ENCODE data around the gene ODF2. TPM values are rescaled to one million over a fixed set of nuclear protein-coding genes. Genes with fewer than 3 reads are reported as not detected.

The ODF2 gene
- total RNA-seq, 1 donor from 2014 or later = 17.6 TPM

GRCh38 chr9:128470560-128470959 lies 14.8 kb downstream of the ODF2 start:
- Histone ChIP-seq H3K36me3 (ENCODE audit: control insufficient read depth, insufficient read depth, low read length) (peaks cover 4% of the 10 kb centered on the region), H3K27me3 (ENCODE audit: control insufficient read depth, insufficient read depth, low read length) (no peaks in the 10 kb centered on the region), H3K4me3 (ENCODE audit: low read depth, low read length) (no peak overlapping the region)
- FAIRE-seq (no peak), DNase-seq (ENCODE audit: low read depth) (no peak)
- no peak for TF ChIP-seq CTCF (IDR thresholded peaks at IDR 0.05; ENCODE audit: insufficient read depth, low read length, severe bottlenecking)

- DNase-seq (ENCODE audit: low read depth) = no peak
- H3K27me3 ChIP-seq (ENCODE audit: control insufficient read depth, insufficient read depth, low read length) = no peaks in the 10 kb centered on the region
- H3K4me3 ChIP-seq (ENCODE audit: low read depth, low read length) = no peak overlapping the region
- no peak for TF ChIP-seq CTCF (IDR thresholded peaks at IDR 0.05; ENCODE audit: insufficient read depth, low read length, severe bottlenecking)
- peaks cover 4% of the 10 kb centered on the region for H3K36me3 ChIP-seq (ENCODE audit: control insufficient read depth, insufficient read depth, low read length)
- FAIRE-seq = no peak
These were observed 17.3 kb downstream of the ODF2 start for GRCh38 chr9:128473104-128473503.

GRCh38 chr9:128475867-128476266 lies 20.1 kb downstream of the ODF2 start:
- no peaks in the 10 kb centered on the region for H3K27me3 ChIP-seq (ENCODE audit: control insufficient read depth, insufficient read depth, low read length)
- no peak for DNase-seq (ENCODE audit: low read depth)
- no peak for FAIRE-seq
- no peak overlapping the region for H3K4me3 ChIP-seq (ENCODE audit: low read depth, low read length)
- no peak for TF ChIP-seq CTCF (IDR thresholded peaks at IDR 0.05; ENCODE audit: insufficient read depth, low read length, severe bottlenecking)
- peaks cover 1% of the 10 kb centered on the region for H3K36me3 ChIP-seq (ENCODE audit: control insufficient read depth, insufficient read depth, low read length)

GRCh38 chr9:128479262-128479661 lies 23.5 kb downstream of the ODF2 start:
- DNase-seq (ENCODE audit: low read depth) (no peak), FAIRE-seq (no peak)
- Histone ChIP-seq H3K36me3 (ENCODE audit: control insufficient read depth, insufficient read depth, low read length) (peaks cover 10% of the 10 kb centered on the region), H3K27me3 (ENCODE audit: control insufficient read depth, insufficient read depth, low read length) (no peaks in the 10 kb centered on the region), H3K4me3 (ENCODE audit: low read depth, low read length) (no peak overlapping the region)
- no peak for TF ChIP-seq CTCF (IDR thresholded peaks at IDR 0.05; ENCODE audit: insufficient read depth, low read length, severe bottlenecking)

- FAIRE-seq (peak; percentile 13), DNase-seq (ENCODE audit: low read depth) (no peak)
- no peak overlapping the region for H3K4me3 ChIP-seq (ENCODE audit: low read depth, low read length)
- H3K27me3 ChIP-seq (ENCODE audit: control insufficient read depth, insufficient read depth, low read length) = no peaks in the 10 kb centered on the region
- peaks cover 22% of the 10 kb centered on the region for H3K36me3 ChIP-seq (ENCODE audit: control insufficient read depth, insufficient read depth, low read length)
- TF ChIP-seq CTCF (IDR thresholded peaks at IDR 0.05; ENCODE audit: insufficient read depth, low read length, severe bottlenecking) = no peak
These were observed 25.8 kb downstream of the ODF2 start for GRCh38 chr9:128481561-128481960.

- no peak for DNase-seq (ENCODE audit: low read depth)
- TF ChIP-seq CTCF (IDR thresholded peaks at IDR 0.05; ENCODE audit: insufficient read depth, low read length, severe bottlenecking) = no peak
- H3K36me3 ChIP-seq (ENCODE audit: control insufficient read depth, insufficient read depth, low read length) = peaks cover 25% of the 10 kb centered on the region
- no peak for FAIRE-seq
- no peak overlapping the region for H3K4me3 ChIP-seq (ENCODE audit: low read depth, low read length)
- no peaks in the 10 kb centered on the region for H3K27me3 ChIP-seq (ENCODE audit: control insufficient read depth, insufficient read depth, low read length)
These were observed 26.4 kb downstream of the ODF2 start for GRCh38 chr9:128482186-128482585.
